Inflammatory macrophage treated with lipopolysaccharide for 4 hours (primary cell): ENCODE measurements around the gene PLCXD3.

Experiments used
- DNase-seq: peaks from one replicate; pipeline ENCODE4 v3.0.0-alpha.2; 2020

The PLCXD3 gene

DNA sequence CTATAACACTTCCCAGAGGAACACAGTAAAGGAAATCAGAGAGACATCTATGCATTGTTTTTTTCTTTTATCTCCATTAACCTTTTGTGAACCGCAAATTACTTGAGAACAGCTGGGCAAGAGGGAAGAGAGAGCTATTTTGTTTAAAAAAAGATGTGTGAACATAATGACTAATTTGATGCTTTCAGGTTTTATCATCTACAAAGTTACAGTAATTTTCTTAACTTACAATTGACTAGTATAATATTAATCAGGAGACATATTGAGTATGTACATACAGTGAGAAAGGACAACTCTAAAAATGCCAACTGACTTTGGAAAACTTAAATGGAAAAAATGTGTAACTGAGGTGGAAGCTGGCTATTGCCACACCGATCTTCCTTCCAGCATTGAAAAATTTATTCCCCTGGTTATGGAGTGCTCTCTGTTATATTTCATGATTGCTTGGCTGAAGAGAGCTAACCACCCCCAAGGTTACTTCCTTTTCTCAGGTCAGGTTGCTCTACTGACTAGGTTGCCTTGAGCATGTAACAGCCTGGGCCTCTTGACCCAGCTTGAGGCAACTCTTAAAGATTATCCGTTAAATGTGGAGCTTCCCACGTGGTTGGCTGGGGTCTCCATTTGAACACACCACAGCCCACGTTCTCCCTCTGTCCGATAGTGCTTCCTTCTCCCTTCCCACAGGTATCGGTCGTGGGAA, 234.4 kb downstream of the PLCXD3 start:
- no peak for DNase-seq

DNA sequence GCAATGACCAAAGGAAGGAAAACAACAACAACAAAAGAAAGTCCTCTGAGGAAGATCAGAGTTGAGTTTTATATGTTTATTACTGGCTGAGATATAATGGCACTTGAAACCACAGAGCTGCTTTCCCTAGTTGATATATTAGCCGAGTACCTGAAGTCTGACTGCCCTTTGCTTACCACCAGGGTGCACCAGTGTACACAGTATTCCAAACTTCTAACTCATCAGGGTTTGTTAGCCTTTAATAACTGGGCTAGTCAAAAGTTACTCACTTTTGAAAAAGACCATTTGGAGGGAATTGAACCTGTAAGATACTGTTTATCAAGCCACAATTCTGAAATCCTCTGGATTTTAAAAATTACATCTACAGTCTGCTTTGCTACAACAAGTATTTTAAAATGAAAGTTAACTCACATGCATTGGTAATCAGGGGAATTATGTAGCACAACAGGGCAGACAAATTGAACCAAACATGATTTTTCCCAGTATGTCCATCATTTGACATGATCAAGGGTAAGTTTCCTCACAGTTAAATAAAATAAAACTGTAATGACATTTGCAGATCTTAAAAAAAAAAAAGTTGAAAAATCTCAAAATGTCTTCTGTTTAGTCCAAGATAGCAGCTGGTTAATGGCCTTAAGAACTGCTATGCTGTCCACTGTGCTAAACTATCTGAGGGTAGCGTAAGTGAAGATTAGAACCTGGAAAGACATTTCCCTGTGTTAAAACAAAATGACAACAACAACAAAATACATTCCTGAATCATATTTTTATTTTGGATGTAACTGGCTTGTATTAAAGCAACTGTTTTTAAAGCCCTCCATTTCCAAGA, 239.8 kb downstream of the PLCXD3 start:
- DNase-seq, result no peak

DNA sequence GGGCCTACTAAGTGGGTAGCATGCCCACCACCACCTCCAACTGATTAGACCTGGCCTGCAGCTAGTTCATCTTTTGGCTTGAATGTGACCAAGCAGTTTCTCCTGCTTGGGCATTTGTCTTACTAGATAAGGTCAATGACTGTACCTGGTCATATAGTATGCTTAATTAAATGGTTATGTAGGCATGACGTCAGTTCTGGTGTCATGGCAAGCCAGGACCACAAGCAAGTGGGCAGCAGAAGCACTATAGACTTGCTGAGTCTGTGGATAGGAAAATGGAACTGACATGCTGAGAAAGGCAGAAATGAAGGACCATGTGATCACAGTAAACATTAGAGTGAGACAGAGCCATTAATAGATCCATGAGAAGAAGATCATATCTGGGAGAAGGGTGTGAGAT, 241.5 kb downstream of the PLCXD3 start:
- no peak for DNase-seq

DNA sequence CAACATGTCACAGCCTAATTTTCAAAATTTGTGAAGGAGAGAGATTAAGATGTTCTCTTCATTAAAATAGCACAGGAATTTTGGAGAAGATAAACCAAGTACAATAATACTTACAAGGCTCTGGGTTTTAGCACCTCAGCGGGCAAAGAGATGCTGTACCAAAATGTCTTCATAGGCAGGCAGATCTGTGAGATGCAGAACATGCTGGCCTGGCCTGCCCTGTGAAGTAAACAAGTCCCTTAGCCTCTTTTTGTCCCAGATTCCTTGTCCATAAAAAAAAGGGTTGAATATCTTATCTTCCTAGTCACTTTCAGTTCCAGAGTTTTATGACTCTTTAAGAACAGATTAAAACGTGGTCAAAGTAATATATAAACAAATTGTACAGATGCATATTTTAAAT, 244.0 kb downstream of the PLCXD3 start:
- no peak for DNase-seq

DNA sequence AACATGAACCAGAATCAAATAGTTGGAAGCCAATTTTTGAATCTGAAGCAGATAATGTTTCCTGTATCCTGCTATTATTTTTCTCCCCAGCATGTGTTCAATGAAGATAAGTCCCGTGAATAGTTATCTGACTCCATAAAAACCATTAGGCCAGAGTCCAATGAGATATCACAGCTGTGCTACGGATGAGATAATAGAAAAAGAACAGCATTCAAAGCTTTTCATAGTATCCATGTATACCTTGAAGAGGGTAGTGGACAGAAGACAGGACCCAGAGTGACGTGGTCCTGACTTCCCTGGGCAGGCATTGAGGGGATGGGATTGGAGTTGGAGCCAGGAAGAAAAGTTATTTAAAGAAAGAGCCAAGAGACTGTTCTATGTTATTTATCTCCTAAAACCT, 246.4 kb downstream of the PLCXD3 start:
- no peak for DNase-seq

DNA sequence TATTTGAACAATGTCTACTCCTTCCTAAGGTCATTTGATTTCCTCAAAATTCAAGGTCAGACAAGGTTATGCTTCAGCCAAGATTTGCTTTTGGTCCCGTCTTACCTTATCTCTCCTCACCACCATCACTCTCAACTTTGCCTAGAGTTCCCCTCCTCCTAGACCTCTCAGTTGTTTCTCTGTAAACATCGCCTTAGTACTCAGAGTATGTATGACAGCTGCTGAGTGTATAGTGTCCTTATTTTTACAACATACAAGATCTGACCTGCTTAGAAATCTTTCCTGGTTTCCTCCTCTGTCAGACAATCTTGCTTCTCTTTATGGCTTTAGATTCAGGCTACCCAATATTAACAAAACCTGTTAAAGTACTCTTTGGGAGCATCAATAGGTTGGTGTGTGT, 247.1 kb downstream of the PLCXD3 start:
- no peak for DNase-seq
